AML-193 (cell line): ENCODE measurements around the gene KLK14.

Experiments used
- DNase-seq, 2 experiments: peaks; one replicate each; lab custom pipeline; 2025; lab: John Stamatoyannopoulos, UW

Gene KLK14, protein sequence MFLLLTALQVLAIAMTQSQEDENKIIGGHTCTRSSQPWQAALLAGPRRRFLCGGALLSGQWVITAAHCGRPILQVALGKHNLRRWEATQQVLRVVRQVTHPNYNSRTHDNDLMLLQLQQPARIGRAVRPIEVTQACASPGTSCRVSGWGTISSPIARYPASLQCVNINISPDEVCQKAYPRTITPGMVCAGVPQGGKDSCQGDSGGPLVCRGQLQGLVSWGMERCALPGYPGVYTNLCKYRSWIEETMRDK

DNA sequence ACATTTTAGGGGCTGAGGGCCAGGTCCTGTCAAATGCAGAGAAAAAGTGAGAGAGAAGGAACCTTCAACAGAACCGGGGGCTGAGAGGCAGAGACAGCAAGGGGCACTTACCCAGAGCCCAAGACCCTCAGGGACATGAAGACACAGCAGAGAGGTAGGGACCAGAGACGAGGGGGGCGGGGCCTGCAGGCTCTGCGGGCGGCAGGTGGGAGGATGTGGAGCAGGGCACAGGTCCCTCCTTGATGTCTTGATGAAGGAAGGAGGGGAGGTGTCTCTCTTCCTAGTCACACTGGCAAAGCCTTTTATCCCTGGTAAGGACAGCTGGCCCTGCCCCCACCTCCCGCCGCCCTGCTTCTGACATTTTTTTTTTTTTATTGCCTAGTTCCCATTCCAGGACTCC lies at the start of gene KLK14:
Gene KLK14, minus strand, starts transcription at position 277 of the 400 bp plus-strand sequence. Its CDS starts 273 bp downstream, at position 4.
- no peak for DNase-seq

DNA sequence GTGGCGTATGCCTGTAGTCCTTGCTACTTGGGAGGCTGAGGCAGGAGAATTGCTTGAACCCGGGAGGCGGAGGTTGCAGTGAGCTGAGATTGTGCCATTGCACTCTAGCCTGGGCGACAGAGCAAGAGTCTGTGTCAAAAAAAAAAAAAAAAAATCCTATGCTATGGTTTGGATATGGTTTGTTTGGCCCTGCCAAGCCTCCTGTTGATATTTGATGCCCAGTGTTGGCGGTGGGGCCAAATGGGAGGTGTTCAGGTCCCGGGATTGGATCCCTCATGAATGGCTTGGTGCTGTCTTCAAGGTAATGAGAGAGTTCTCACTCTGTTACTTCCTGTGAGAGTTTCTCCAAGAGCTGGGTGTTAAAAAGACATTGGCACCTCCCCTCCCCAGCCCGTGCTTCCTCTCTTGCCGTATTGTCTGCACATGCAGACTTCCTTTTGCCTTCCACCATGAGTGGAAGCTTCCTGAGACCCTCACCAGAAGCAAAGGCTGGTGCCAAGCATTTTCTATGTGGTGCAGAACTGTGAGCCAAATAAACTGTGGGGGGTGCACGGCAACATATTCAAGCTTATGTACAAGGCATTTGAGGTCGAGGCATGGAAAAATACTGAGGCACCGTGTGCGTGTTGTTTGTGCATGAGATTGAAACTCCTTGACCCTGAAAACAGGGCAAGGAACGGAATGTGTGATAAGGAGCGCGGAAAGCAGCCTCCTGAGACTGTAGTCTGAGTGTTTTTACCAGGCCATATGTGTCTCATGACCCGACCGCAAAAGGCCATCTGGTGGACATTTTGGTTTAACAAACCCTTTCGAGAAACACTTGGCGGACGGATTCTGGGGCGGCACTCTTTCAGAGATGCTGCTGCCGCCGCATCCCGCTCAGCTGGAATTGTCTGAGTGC lies 49.3 kb upstream of the KLK14 start:
- DNase-seq = no peak

DNA sequence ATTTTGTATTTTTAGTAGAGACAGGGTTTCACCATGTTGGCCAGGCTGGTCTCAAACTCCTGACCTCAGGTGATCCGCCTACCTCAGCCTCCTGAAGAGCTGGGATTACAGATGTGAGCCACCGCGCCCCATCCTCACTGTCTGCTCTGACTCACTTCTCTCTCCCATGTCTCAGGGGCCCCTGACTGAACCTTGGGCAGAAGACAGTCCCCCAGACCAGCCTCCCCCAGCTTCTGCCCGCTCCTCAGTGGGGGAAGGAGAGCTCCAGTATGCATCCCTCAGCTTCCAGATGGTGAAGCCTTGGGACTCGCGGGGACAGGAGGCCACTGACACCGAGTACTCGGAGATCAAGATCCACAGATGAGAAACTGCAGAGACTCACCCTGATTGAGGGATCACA lies 47.0 kb upstream of the KLK14 start:
- no peak for DNase-seq

DNA sequence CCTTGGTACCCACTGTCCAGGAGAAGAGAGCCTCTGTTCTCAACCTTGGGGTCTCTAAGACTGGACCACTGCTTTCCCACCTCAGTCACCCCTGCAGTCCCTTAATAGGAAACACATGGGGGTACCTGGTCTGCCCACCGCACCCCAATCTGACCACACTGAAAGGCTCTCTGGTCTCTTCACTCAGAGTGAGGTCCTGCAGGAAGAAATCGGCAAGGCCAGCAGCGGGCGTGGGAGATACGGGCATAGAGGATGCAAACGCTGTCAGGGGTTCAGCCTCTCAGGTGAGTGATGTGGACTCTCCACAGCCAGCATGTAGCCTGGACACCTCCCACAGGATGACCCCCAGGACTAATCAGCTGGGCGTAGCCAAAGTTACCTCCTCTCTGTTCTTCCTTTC lies 45.5 kb upstream of the KLK14 start:
- no peak for DNase-seq

DNA sequence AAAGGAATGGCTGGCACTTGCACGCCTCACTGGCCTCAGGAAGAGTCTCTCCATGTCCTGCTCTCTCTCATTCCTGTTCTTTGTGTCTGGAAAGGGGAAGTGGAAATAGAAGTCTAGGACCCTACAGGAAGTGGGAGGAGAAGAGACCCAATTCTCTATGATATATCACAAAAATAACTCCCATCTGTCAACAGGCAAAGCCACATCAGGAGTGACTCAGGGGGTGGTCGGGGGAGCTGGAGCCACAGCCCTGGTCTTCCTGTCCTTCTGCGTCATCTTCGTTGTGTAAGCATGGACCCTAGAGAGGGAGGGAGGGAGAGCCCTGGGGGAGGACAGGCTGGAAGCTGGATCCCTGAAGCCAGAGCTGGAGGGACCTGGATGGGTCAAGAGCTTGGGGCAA lies 45.1 kb upstream of the KLK14 start:
- DNase-seq = peak; percentile 20 to 36

DNA sequence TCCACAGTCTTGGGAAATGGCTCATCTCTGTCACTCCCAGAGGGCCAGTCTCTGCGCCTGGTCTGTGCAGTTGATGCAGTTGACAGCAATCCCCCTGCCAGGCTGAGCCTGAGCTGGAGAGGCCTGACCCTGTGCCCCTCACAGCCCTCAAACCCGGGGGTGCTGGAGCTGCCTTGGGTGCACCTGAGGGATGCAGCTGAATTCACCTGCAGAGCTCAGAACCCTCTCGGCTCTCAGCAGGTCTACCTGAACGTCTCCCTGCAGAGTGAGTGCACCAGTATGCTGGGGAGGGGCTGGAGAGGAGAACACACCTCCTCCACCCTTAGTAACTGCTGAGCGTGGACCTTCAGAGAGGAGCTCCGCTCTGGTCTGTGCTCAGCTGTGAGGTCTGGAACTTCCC lies 44.3 kb upstream of the KLK14 start:
- DNase-seq = no peak

DNA sequence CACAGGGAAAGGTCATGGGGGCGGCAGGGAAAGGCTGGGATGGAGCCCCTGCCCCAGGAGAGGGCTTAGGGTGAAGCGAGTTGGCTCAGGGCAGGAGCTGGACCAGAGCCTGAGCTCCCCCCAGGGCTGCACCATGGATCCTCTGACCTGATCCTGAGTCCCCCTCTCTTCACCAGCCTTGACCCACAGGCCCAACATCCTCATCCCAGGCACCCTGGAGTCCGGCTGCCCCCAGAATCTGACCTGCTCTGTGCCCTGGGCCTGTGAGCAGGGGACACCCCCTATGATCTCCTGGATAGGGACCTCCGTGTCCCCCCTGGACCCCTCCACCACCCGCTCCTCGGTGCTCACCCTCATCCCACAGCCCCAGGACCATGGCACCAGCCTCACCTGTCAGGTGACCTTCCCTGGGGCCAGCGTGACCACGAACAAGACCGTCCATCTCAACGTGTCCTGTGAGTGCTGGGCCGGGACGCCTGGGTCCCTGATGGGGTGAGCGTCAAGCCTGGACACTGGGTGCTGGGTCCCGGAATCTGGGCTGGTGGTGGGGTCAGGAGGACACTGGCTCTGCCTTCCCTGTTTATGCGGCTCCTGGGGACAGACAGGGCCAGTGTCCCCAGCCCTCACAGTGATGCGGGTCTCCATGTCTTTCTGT lies 42.9 kb upstream of the KLK14 start:
- DNase-seq = no peak

DNA sequence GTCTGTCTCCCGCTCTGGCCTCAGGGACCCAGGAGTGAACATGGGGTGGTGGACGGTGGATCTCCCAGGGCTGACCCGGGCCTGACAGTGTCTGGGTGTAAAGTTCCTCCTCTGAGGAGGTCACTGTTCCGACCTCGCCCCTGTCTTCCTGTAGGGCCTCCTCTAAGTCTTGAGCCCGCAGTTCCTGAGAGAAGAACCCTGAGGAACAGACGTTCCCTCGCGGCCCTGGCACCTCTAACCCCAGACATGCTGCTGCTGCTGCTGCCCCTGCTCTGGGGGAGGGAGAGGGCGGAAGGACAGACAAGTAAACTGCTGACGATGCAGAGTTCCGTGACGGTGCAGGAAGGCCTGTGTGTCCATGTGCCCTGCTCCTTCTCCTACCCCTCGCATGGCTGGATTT lies 42.0 kb upstream of the KLK14 start, which contains the start of gene SIGLEC9:
Gene SIGLEC9, plus strand, starts transcription at position 178 of the 400 bp plus-strand sequence. Its CDS starts 69 bp downstream, at position 247.
- DNase-seq = no peak

DNA sequence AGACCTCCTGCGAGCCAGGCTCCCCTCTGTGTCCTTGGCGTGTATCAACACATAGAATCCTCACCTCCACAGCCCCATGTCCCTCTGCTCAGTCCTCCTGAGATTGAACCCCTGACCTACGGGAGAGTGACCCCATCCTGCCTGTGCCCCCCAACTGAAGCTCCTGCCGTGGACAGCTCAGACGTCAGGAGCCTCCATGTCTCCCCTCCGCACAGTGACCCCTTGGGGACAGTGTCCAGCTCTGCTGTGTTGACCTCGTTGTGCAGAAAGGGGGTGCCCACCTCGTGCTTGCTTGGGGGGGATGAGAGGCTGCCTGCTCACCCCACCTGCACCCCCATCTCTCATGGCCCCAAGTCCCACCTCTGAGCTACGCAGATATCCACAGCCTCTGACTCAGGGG lies 41.5 kb upstream of the KLK14 start:
- DNase-seq = no peak

DNA sequence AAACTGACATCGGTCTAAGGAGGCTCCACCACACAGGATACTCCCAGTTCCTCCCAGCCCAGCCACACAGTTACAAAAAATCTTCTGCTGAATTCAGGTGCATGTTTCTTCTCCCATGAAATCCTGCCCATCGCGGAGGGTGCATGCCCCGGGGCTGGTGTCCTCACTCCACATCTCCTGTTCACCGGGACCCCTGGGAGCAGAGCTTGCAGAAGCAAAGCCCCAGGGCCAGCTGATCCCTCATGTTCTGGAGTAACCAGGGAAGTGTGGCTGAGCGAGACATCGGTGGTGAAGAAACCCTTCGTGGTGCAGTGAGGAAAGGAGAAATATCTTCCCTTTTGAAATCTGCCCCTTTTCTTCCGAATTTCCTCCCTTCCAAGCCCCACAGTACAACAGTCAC lies 41.1 kb upstream of the KLK14 start:
- no peak for DNase-seq

DNA sequence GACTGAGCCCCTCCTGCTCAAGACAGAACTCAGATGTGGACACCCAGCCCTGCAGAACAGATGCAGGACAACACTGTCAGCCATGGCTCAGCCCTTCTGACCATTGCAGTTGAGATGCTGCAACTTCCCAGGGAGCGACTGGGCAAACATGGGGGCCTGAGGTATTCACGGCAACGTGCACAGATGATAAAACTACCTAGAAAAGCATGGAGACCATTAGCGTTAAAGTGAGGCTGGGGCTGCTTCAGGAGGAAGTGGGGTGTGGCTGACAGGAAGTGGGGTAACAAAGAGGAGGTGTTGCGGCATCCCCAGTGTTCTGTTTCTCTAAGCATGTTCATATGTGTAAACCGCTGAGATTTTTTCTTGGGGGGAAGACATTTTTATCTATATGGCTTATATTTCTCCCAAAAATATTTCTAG lies 40.7 kb upstream of the KLK14 start:
- DNase-seq = peak; percentile 29 to 35

DNA sequence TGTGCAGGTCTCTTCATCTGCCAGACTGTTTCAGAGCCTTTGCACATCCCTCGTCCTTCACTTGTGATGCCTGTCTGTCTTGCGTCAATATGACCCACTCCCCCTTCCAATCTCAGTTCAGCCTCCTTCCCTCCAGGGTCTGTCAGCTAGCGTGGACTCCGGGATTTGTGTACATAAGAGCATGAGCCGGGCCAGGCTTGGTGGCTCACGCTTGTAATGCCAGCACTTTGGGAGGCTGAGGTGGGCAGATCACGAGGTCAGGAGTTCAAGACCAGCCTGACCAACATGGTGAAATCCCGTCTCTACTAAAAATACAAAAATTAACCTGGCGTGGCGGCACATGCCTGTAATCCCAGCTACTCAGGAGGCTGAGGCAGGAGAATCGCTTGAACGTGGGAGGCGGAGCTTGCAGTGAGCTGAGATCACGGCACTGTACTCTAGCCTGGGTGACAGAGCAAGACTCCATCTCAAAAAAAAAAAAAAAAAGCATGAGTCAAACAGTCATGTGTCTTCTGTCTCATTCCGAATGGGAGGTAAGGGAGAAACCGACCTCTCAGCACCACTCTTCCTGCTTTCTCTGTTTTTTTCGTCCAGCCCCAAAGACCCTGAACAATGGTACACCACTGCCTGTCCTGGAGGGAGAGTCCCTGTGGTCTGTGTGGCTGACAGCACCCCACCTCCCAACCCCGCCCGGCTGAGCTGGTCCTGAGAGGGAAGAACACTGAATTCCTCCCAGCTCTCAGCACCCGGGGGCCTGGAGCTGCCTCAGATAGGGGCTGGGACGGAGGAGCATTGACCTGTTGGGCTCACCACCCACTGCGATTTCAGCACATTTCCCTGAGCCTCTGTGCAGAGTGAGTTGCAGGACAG lies 39.7 kb upstream of the KLK14 start:
- DNase-seq = no peak

DNA sequence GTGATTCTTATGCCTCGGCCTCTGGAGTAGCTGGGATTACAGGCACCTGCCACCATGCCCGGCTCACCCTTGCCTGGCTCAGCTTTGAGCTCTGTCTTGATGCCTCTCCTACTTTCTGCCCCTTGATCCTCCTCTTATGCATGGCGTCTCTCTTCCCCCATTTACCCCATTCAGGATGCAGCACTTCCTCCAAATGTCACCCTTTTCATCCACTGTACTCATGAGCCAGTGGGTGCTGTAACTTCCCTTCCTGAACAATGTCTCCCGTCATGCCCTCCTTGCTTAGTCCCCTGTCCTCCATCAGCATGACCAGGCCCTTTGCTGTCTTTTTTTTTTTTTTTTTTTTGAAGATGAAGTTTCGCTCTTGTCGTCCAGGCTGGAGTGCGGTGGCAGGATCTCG lies 38.6 kb upstream of the KLK14 start:
- DNase-seq = peak; percentile 5 to 17

DNA sequence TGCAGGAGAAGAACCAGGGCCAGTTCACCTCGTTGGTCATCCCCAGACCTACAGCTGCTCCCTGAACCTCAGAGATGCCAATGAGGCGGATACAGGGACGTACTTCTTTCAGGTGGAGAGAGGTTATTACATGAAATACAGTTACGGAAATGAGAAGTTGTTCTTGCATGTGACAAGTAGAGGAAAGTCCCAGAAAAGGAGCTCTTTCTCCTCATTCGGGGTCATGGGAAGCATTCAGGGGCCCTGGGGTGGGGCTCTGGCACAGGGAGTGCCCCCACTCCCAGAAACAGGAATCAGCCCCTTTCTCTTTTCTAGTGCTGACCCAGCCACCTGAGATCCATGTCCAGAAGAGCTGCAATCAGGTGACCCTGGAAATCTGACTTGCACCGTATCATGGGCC lies 37.5 kb upstream of the KLK14 start:
- DNase-seq = no peak

DNA sequence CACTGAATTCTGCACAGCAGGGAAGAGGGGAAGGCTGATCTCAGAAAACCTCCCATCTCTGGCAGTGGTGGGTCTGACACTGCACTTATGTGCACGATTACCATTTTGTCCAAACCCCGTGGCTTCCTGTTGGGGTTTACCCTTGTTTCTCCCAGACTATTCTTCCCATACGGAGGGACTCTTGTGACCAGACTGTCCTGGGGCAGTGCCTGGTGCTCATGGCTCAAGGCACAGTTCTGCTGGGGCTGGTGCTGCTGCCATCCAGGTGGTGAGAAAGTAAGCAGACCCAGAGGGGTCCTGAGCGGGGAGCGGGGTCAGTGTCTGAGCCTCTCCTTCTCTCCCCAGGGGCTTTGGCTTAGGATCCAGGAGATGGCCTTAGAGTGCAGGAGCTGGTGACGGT lies 36.9 kb upstream of the KLK14 start:
- no peak for DNase-seq

DNA sequence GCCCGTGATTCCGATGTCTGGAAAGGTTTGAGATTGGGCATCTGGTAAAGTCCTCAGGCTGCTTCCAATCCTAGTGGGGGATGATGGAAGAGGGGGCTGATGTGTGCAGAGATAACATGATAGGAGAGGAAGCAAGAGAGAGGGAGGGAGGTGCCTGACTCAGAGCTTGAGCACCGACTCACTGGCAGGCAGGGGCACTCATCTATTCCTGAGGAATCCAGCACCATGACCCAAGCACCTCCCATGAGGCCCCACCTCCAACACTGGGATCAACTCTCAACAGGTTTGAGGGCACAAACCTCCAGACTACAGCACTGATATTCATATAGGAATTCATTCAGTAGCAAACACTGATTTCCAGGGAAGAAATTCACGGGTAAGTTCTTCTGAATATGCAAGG lies 36.4 kb upstream of the KLK14 start:
- no peak for DNase-seq

DNA sequence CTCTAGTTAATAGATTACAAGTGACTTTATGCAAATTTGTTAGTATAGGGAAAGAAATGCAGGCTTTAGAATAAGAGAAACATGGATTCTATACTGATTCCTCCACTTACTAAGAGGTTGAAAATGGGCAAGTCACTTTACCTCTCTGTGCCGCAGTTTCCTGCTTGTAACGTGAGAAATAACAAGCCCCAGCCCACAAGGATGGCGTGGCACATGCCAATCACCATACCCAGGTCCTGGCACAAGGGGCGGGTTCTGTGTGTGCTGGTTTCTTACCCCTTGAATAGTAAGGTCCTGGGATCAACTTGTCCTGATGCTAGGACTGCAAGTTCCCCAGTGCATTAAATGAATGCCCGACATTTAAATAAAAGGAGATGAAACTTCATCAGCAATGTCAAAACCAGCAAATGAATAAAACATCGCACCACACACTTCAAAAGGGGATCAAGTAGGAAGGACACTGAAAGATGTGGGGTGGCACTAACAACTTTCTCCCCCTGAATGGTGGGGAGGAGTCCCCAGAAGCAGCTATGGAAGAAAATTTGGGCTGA lies 34.1 kb upstream of the KLK14 start:
- no peak for DNase-seq

DNA sequence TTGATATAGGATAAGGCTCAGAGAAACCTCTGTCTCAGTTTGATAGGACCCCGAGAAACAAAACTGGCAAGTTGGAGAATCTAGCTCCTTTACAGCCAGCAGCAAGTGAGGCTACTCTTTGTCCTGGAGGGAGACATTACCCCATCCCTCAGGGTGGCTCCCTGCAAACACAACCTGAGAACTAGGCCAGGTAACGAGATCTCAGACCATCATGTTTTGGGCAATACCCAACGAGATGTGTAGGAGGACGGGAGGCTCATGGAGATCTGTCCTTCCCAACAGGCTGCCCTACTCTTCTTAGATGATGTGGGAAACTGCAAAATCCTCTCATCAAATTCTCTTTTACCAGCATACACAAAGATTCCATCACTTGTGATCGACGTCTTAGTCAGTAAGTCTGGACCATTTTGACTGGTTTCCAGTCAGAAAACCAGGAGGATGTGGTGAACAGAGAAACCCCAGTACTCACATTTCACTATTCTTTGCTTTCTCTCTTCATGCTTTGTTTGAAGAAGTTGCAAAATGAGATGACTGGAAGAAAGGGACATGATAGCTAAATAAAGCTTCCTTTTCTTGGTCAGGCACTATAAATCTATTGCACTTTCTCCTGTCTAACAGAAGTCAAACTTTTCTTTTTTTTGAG lies 31.5 kb upstream of the KLK14 start:
- DNase-seq = no peak

DNA sequence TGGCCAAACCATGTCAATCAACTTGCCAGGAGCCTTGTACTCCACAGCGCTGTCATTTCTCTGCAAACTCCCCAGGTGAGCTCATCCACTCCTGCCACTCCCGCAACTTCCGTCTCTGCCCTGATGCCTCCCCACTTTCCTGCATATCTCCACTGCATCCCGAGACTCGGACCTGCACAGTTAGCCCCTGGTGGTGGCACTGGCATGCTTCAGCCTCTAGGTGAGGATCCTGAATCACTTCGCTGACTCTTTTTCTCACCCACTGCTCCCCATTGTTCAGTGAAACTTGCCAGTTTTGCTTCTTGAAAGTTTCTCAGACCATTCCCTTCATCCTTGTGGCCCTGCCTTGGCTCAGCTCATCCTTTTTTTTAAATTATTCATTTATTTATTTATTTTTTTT lies 28.9 kb upstream of the KLK14 start:
- DNase-seq = peak in 1 of 2 experiments; percentile 4

DNA sequence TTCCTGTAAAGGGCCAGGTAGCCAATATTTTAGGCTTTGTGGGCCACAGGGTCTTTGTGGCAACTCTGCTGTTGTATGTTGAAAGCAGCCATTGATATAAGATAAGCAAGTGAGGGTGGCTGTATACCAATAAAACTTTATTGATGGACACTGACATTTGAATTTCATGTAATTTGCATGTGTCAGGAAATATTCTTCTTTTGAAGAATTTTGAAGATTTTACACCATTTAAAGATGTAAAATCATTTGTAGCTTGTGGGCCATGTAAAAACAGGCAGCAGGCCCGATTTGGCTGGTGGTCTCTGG lies 27.9 kb upstream of the KLK14 start:
- no peak for DNase-seq

DNA sequence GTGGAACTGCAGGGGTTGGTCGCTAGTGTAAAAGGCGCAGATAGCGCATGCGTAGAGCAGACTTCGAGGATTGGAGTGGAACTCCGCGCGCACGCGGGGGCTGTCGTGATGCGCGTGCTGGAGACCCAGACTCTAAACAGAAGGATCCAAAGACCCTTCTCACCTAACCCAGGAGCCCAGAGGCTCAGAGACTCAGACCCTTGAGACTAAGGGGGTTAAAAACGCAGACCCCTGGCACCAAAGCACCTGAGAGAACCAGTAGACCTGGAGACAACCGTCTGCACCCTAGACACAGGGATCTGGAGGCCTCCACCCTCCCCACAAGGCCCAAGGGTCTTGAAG lies 26.1 kb upstream of the KLK14 start:
- DNase-seq = no peak
